ENCODE data around the gene HSPBAP1.
"Not testable (repeated sequence)": the region's sequence is repeated elsewhere in the genome, so short reads cannot be mapped to it uniquely, and the experiment has no call there.

The HSPBAP1 gene

DNA sequence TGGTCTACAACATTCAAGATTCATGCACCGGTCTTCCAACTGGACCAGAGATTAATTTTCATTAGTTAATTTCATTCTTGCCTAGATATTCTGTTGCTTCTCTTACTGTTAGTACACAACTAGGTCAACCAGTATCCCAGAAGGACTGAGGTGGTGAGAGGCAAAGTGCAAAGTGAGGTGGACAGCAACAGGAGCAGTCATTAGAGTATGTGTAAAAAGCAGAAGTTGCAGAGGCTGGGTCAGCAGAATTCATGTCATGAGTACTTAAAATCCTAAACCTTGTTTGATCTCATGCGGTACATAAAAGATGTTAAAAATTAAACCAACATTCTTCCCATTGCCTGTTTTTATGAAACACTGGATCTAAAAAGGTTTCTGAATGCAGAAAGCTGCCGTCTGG is 66.3 kb downstream of the HSPBAP1 start:
- H3K4me3 ChIP-seq (ENCODE audit: low read depth in 1 of 5, low read length in 5 of 5): no peak overlapping the region
- no peak overlapping the region for H3K27ac ChIP-seq (ENCODE audit: low read depth, low read length)
- H3K36me3 ChIP-seq (ENCODE audit: control insufficient read depth in 5 of 5, insufficient read depth in 5 of 5, low read length in 5 of 5): peaks cover 0 to 22% (median 9%) of the 10 kb centered on the region in 5 donors
- no peaks in the 10 kb centered on the region for H3K9me3 ChIP-seq (ENCODE audit: control insufficient read depth in 5 of 5, low read length in 5 of 5)
- no peaks in the 10 kb centered on the region for H3K27me3 ChIP-seq (ENCODE audit: control insufficient read depth in 5 of 5, insufficient read depth in 4 of 5, low read length in 5 of 5)
- H3K4me1 ChIP-seq (ENCODE audit: control insufficient read depth in 5 of 5, insufficient read depth in 5 of 5, low read length in 5 of 5): no peaks in the 10 kb centered on the region
- H3K9ac ChIP-seq (ENCODE audit: low read length in 5 of 5): no peak overlapping the region

GRCh38 chr3:122725106-122725505 is 68.5 kb downstream of the HSPBAP1 start:
- H3K27ac ChIP-seq (ENCODE audit: low read depth, low read length): no peak overlapping the region
- no peaks in the 10 kb centered on the region for H3K9me3 ChIP-seq (ENCODE audit: control insufficient read depth in 5 of 5, low read length in 5 of 5)
- H3K27me3 ChIP-seq (ENCODE audit: control insufficient read depth in 5 of 5, insufficient read depth in 4 of 5, low read length in 5 of 5): no peaks in the 10 kb centered on the region
- no peak overlapping the region for H3K9ac ChIP-seq (ENCODE audit: low read length in 5 of 5)
- H3K4me1 ChIP-seq (ENCODE audit: control insufficient read depth in 5 of 5, insufficient read depth in 5 of 5, low read length in 5 of 5): no peaks in the 10 kb centered on the region
- no peak overlapping the region for H3K4me3 ChIP-seq (ENCODE audit: low read depth in 1 of 5, low read length in 5 of 5)
- H3K36me3 ChIP-seq (ENCODE audit: control insufficient read depth in 5 of 5, insufficient read depth in 5 of 5, low read length in 5 of 5): peaks cover 4 to 36% (median 15%) of the 10 kb centered on the region in 5 donors

- Histone ChIP-seq H3K27me3 (ENCODE audit: control insufficient read depth in 5 of 5, insufficient read depth in 4 of 5, low read length in 5 of 5) (no peaks in the 10 kb centered on the region), H3K9ac (ENCODE audit: low read length in 5 of 5) (no peak overlapping the region), H3K36me3 (ENCODE audit: control insufficient read depth in 5 of 5, insufficient read depth in 5 of 5, low read length in 5 of 5) (peaks cover 27 to 77% (median 53%) of the 10 kb centered on the region in 5 donors), H3K27ac (ENCODE audit: low read depth, low read length) (no peak overlapping the region), H3K9me3 (ENCODE audit: control insufficient read depth in 5 of 5, low read length in 5 of 5) (no peaks in the 10 kb centered on the region), H3K4me3 (ENCODE audit: low read depth in 1 of 5, low read length in 5 of 5) (no peak overlapping the region), H3K4me1 (ENCODE audit: control insufficient read depth in 5 of 5, insufficient read depth in 5 of 5, low read length in 5 of 5) (peaks cover 0 to under 1% (median 0%) of the 10 kb centered on the region in 5 donors)
These were observed 74.2 kb downstream of the HSPBAP1 start for GRCh38 chr3:122719273-122719921.

DNA sequence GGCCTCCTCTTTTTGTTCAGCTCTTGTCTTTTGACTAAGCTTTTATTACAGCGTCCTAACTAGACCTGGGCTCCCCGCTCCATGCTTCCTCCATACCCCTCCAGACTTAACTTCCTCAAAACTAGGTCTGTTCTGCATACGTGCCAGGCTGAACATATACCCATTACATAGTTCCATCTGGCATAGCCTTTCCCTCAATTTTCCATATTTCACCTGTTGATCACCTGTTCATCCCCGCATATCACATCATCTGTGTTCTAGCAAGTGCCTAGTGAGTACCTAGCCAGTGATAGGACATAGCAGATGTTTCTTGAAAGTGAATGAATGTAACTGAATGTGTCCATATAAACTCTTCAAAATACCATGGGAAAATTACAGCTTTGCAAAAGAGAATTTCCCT is 77.0 kb downstream of the HSPBAP1 start:
- Histone ChIP-seq H3K4me3 (ENCODE audit: low read depth in 1 of 5, low read length in 5 of 5) (no peak overlapping the region), H3K36me3 (ENCODE audit: control insufficient read depth in 5 of 5, insufficient read depth in 5 of 5, low read length in 5 of 5) (peaks cover 38 to 84% (median 71%) of the 10 kb centered on the region in 5 donors), H3K27me3 (ENCODE audit: control insufficient read depth in 5 of 5, insufficient read depth in 4 of 5, low read length in 5 of 5) (no peaks in the 10 kb centered on the region), H3K27ac (ENCODE audit: low read depth, low read length) (no peak overlapping the region), H3K9ac (ENCODE audit: low read length in 5 of 5) (no peak overlapping the region), H3K9me3 (ENCODE audit: control insufficient read depth in 5 of 5, low read length in 5 of 5) (no peaks in the 10 kb centered on the region), H3K4me1 (ENCODE audit: control insufficient read depth in 5 of 5, insufficient read depth in 5 of 5, low read length in 5 of 5) (peaks cover 0 to 9% (median 0%) of the 10 kb centered on the region in 5 donors)

- H3K4me1 ChIP-seq (ENCODE audit: control insufficient read depth in 5 of 5, insufficient read depth in 5 of 5, low read length in 5 of 5): peaks cover 0 to 9% (median 0%) of the 10 kb centered on the region in 5 donors
- no peaks in the 10 kb centered on the region for H3K9me3 ChIP-seq (ENCODE audit: control insufficient read depth in 5 of 5, low read length in 5 of 5)
- H3K9ac ChIP-seq (ENCODE audit: low read length in 5 of 5): no peak overlapping the region
- no peak overlapping the region for H3K4me3 ChIP-seq (ENCODE audit: low read depth in 1 of 5, low read length in 5 of 5)
- no peak overlapping the region for H3K27ac ChIP-seq (ENCODE audit: low read depth, low read length)
- H3K27me3 ChIP-seq (ENCODE audit: control insufficient read depth in 5 of 5, insufficient read depth in 4 of 5, low read length in 5 of 5): no peaks in the 10 kb centered on the region
- peaks cover 32 to 71% (median 57%) of the 10 kb centered on the region in 5 donors for H3K36me3 ChIP-seq (ENCODE audit: control insufficient read depth in 5 of 5, insufficient read depth in 5 of 5, low read length in 5 of 5)
These were observed 79.4 kb downstream of the HSPBAP1 start for GRCh38 chr3:122714273-122714672.

- not testable (repeated sequence) for H3K27ac ChIP-seq (ENCODE audit: low read depth, low read length); H3K9ac ChIP-seq (ENCODE audit: low read length in 5 of 5); H3K27me3 ChIP-seq (ENCODE audit: control insufficient read depth in 5 of 5, insufficient read depth in 4 of 5, low read length in 5 of 5); H3K9me3 ChIP-seq (ENCODE audit: control insufficient read depth in 5 of 5, low read length in 5 of 5); H3K4me1 ChIP-seq (ENCODE audit: control insufficient read depth in 5 of 5, insufficient read depth in 5 of 5, low read length in 5 of 5); H3K4me3 ChIP-seq (ENCODE audit: low read depth in 1 of 5, low read length in 5 of 5)
- peaks cover 22 to 54% (median 38%) of the 10 kb centered on the region in 5 donors for H3K36me3 ChIP-seq (ENCODE audit: control insufficient read depth in 5 of 5, insufficient read depth in 5 of 5, low read length in 5 of 5)
These were observed 82.9 kb downstream of the HSPBAP1 start for GRCh38 chr3:122710616-122711251.

DNA sequence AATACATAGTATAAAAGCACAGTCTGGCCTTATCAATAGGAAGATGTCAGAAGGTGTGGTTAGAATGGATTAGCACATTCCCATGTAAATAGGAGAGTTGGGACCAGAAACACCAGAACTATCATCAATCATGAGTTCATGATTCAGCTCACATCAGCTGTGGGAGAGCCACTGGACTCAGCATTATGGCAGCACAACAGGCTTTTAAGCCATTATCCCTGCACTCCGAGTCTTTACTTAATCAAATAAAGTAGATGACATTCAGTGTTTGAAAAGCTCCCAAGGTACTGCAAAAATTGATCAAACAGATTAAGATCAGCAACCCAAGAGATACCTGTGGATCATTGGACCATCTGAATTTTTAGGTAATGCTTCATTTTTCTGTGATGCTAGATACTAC is 88.3 kb downstream of the HSPBAP1 start:
- Histone ChIP-seq H3K9ac (ENCODE audit: low read length in 5 of 5) (no peak overlapping the region), H3K4me3 (ENCODE audit: low read depth in 1 of 5, low read length in 5 of 5) (no peak overlapping the region), H3K27me3 (ENCODE audit: control insufficient read depth in 5 of 5, insufficient read depth in 4 of 5, low read length in 5 of 5) (no peaks in the 10 kb centered on the region), H3K9me3 (ENCODE audit: control insufficient read depth in 5 of 5, low read length in 5 of 5) (no peaks in the 10 kb centered on the region), H3K36me3 (ENCODE audit: control insufficient read depth in 5 of 5, insufficient read depth in 5 of 5, low read length in 5 of 5) (peaks cover 28 to 62% (median 39%) of the 10 kb centered on the region in 5 donors), H3K4me1 (ENCODE audit: control insufficient read depth in 5 of 5, insufficient read depth in 5 of 5, low read length in 5 of 5) (peaks cover 0 to 4% (median 0%) of the 10 kb centered on the region in 5 donors), H3K27ac (ENCODE audit: low read depth, low read length) (no peak overlapping the region)

DNA sequence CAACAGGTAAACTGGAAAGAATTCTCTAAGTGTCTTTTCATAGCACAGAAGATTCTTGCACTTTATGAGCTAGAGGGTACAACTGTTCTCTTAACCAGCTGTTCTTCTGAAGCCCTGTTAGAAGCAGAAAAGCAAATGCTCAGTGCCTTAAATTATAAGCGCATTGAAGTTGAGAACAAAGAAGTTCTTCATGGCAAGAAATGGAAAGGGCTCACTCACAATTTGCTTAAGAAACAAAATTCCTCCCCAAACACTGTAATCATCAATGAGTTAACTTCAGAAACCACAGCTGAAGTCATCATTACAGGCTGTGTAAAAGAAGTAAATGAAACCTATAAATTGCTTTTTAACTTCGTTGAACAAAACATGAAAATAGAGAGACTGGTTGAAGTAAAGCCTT is 93.4 kb downstream of the HSPBAP1 start:
- Histone ChIP-seq H3K27ac (ENCODE audit: low read depth, low read length) (no peak overlapping the region), H3K9me3 (ENCODE audit: control insufficient read depth in 5 of 5, low read length in 5 of 5) (no peaks in the 10 kb centered on the region), H3K4me1 (ENCODE audit: control insufficient read depth in 5 of 5, insufficient read depth in 5 of 5, low read length in 5 of 5) (peaks cover 0 to 4% (median 0%) of the 10 kb centered on the region in 5 donors), H3K27me3 (ENCODE audit: control insufficient read depth in 5 of 5, insufficient read depth in 4 of 5, low read length in 5 of 5) (no peaks in the 10 kb centered on the region), H3K9ac (ENCODE audit: low read length in 5 of 5) (no peak overlapping the region), H3K4me3 (ENCODE audit: low read depth in 1 of 5, low read length in 5 of 5) (no peak overlapping the region), H3K36me3 (ENCODE audit: control insufficient read depth in 5 of 5, insufficient read depth in 5 of 5, low read length in 5 of 5) (peaks cover 33 to 81% (median 59%) of the 10 kb centered on the region in 5 donors)

DNA sequence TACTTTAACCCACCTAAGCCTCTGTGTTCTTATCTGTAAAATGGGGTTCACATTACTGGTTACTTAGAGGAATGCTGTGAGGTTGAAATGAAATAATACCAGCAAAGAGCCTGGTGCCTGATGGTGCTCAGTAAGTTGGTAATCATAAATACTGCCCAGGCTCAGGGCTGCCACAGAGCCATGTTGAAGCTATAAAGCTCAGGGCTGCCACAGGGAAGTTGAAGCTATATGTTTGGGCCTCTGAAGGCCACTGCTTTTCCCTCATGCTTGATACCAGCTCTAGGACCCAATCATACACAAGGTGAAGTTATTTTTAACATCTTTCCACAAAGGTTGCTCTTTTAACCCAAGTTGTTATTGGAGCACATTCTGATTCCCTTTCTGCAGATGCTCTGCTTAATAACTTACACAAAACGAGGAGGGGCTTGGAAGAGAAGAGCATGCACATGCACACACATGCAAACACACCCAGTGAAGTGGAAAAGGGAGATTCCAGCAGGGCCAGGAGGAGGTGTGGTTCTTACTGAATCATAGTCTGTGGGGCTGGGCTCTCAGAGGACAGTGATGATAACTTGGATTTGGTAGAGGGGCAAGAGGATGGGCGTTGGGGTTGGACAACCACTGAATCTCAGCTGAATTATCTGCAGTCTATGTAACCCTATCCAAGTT is 95.5 kb downstream of the HSPBAP1 start:
- Histone ChIP-seq H3K4me3 (ENCODE audit: low read depth in 1 of 5, low read length in 5 of 5) (no peak overlapping the region), H3K27me3 (ENCODE audit: control insufficient read depth in 5 of 5, insufficient read depth in 4 of 5, low read length in 5 of 5) (no peaks in the 10 kb centered on the region), H3K9me3 (ENCODE audit: control insufficient read depth in 5 of 5, low read length in 5 of 5) (no peaks in the 10 kb centered on the region), H3K9ac (ENCODE audit: low read length in 5 of 5) (no peak overlapping the region), H3K36me3 (ENCODE audit: control insufficient read depth in 5 of 5, insufficient read depth in 5 of 5, low read length in 5 of 5) (peaks cover 26 to 88% (median 71%) of the 10 kb centered on the region in 5 donors), H3K27ac (ENCODE audit: low read depth, low read length) (no peak overlapping the region), H3K4me1 (ENCODE audit: control insufficient read depth in 5 of 5, insufficient read depth in 5 of 5, low read length in 5 of 5) (no peaks in the 10 kb centered on the region)

DNA sequence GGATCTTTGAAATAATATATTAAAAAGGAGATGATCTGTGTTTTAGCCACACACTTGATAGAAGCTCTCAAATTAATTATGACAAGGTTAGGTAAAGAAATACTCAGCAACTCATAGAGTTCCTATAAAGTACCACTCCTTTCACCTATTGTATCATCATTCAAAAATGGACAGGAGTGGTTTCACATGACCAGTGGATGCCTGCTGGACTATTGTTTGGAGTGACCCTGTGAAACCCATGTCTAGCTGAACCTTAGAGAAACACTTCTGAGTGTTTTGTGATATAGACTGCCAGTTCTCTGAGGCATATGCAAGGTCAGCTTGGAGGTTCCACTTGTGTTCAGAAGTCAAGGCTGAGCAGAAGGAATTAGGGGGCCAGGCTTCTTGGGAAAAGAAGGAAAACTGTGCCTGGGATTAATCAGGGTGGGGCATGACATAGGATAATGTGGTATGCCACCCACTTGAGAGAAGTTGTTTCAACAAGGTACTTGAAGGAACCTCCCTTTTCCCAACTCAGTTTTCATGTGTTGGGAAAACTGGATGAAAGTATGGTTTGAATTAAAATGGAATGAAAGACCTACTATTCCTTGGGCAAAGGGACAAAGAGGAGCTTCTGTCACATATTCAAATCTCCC is 97.6 kb downstream of the HSPBAP1 start:
- H3K4me3 ChIP-seq (ENCODE audit: low read depth in 1 of 5, low read length in 5 of 5): no peak overlapping the region
- H3K36me3 ChIP-seq (ENCODE audit: control insufficient read depth in 5 of 5, insufficient read depth in 5 of 5, low read length in 5 of 5): peaks cover 36 to 84% (median 72%) of the 10 kb centered on the region in 5 donors
- no peaks in the 10 kb centered on the region for H3K27me3 ChIP-seq (ENCODE audit: control insufficient read depth in 5 of 5, insufficient read depth in 4 of 5, low read length in 5 of 5)
- H3K27ac ChIP-seq (ENCODE audit: low read depth, low read length): no peak overlapping the region
- H3K9me3 ChIP-seq (ENCODE audit: control insufficient read depth in 5 of 5, low read length in 5 of 5): no peaks in the 10 kb centered on the region
- no peaks in the 10 kb centered on the region for H3K4me1 ChIP-seq (ENCODE audit: control insufficient read depth in 5 of 5, insufficient read depth in 5 of 5, low read length in 5 of 5)
- no peak overlapping the region for H3K9ac ChIP-seq (ENCODE audit: low read length in 5 of 5)
